A549 (cell line): Measurements from ENCODE around the gene CMIP. TPM values are rescaled to one million over a fixed set of nuclear protein-coding genes. Genes with fewer than 3 reads are reported as not detected.
A peak's percentile ranks its signal among the peaks of the same experiment; 100 is the strongest.

ENCODE experiments used
- ATAC-seq, 2 experiments: fragments of 200-7000 bp in 1 of 2; fragments of >200 bp in 1 of 2; cut with Nextera tagmentation in 1 of 2; cut with Tn5 transposase in 1 of 2; 3 replicates each; pipeline versions ENCODE4 v1.8.0 to v1.9.1; 2018 to 2020; ENCODE audit warnings: mild to moderate bottlenecking in 1 of 2, moderate library complexity in 1 of 2
- CTCF ChIA-PET: fragments of 300-600 bp; sonication (Branson Sonifier 250); formaldehyde crosslinking; extraction: SDS; loops from one replicate; lab custom pipeline; 2021; ENCODE audit warnings: antibody characterized with exemption, inconsistent platforms; lab: Yijun Ruan, JAX
- POLR2A ChIA-PET: fragments of 350-600 bp; formaldehyde crosslinking; extraction: SDS; loops from one replicate; lab custom pipeline; 2021; ENCODE audit warnings: antibody characterized with exemption, inconsistent platforms; lab: Yijun Ruan, JAX
- DNase-seq, 2 experiments: peaks; one replicate each; pipeline versions ENCODE4 v3.0.0 to v3.0.0-alpha.2; 2011 to 2016; ENCODE audit warnings: low read depth in 1 of 2, low spot score in 1 of 2
- FAIRE-seq: peaks from 2 replicates; lab custom pipeline; 2011; peaks lifted over from hg19 to GRCh38; lab: Jason Lieb, UNC
- H3K27ac ChIP-seq, 2 experiments: fragments of >200 bp; sonication (Bioruptor Twin); formaldehyde crosslinking; 3 replicates each; pipeline ENCODE4 v1.5.1; 2016 to 2017
- H3K4me1 ChIP-seq: fragments of >200 bp; sonication (Bioruptor Twin); formaldehyde crosslinking; 3 replicates; pipeline ENCODE4 v1.6.1; 2016
- H3K4me2 ChIP-seq: fragments of >200 bp; sonication (Bioruptor Twin); formaldehyde crosslinking; 3 replicates; pipeline ENCODE4 v1.6.1; 2016
- H3K4me3 ChIP-seq: fragments of >200 bp; sonication (Bioruptor Twin); formaldehyde crosslinking; 3 replicates; pipeline ENCODE4 v1.5.1; 2016
- H3K9me3 ChIP-seq: fragments of >200 bp; sonication (Bioruptor Twin); formaldehyde crosslinking; 3 replicates; pipeline ENCODE4 v1.6.1; 2016
- ATOH8 ChIP-seq: fragments of 250-450 bp; sonication (Bioruptor Pico); IDR thresholded peaks from 2 replicates; pipeline ENCODE4 v1.5.0; 2020; ENCODE audit warnings: low read depth, mild to moderate bottlenecking, moderate library complexity
- CBX8 ChIP-seq: fragments of 200-600 bp; sonication (generic); IDR thresholded peaks from 2 replicates; pipeline ENCODE4 v1.6.1; 2016
- CEBPB ChIP-seq, 2 experiments: fragments of >200 bp in 1 of 2; sonication (Bioruptor Twin) in 1 of 2; formaldehyde crosslinking in 1 of 2; IDR thresholded peaks; 2 replicates each; pipeline ENCODE4 v1.6.1; 2012 to 2016
- EHF ChIP-seq: fragments of 250-450 bp; sonication (Bioruptor Pico); IDR thresholded peaks from 2 replicates; pipeline ENCODE4 v1.5.0; 2020; ENCODE audit warnings: mild to moderate bottlenecking
- EHMT2 ChIP-seq: fragments of 200-600 bp; sonication (generic); IDR thresholded peaks from 2 replicates; pipeline ENCODE4 v1.6.1; 2016; ENCODE audit warnings: antibody characterized with exemption, low read depth, mild to moderate bottlenecking, moderate library complexity
- ELK1 ChIP-seq: fragments of 150-350 bp; IDR thresholded peaks from 2 replicates; pipeline ENCODE4 v1.6.1; 2014; ENCODE audit warnings: low read depth, mild to moderate bottlenecking, low read length
- HDAC2 ChIP-seq: fragments of 200-600 bp; sonication (generic); IDR thresholded peaks from 2 replicates; pipeline ENCODE4 v1.6.1; 2016
- HOXA7 ChIP-seq: fragments of 250-450 bp; sonication (Bioruptor Pico); IDR thresholded peaks from 2 replicates; pipeline ENCODE4 v1.5.0; 2020; ENCODE audit warnings: mild to moderate bottlenecking, moderate library complexity
- MAFK ChIP-seq: fragments of 450-650 bp; IDR thresholded peaks from 2 replicates; pipeline ENCODE4 v1.6.1; 2014; ENCODE audit not compliant: partially characterized antibody
- MYC ChIP-seq: IDR thresholded peaks from 2 replicates; pipeline ENCODE4 v1.6.1; 2012; ENCODE audit warnings: mild to moderate bottlenecking, inconsistent platforms, low read length, improper control_type of control experiment, borderline replicate concordance
- NPAS2 ChIP-seq: fragments of 250-450 bp; sonication (Bioruptor Pico); IDR thresholded peaks from 2 replicates; pipeline ENCODE4 v1.8.0; 2022; ENCODE audit warnings: mild to moderate bottlenecking, moderate library complexity, borderline replicate concordance
- PBX3 ChIP-seq: IDR thresholded peaks from 2 replicates; pipeline ENCODE4 v1.6.1; 2012
- RARB ChIP-seq: fragments of 250-450 bp; sonication (Bioruptor Pico); IDR thresholded peaks from 2 replicates; pipeline ENCODE4 v1.8.0; 2021; ENCODE audit warnings: mild to moderate bottlenecking, moderate library complexity
- RNF2 ChIP-seq: fragments of 200-600 bp; sonication (generic); IDR thresholded peaks from 2 replicates; pipeline ENCODE4 v1.6.1; 2016; ENCODE audit warnings: low read depth, mild to moderate bottlenecking, antibody characterized with exemption, moderate library complexity, borderline replicate concordance
- TP53 ChIP-seq: fragments of 250-450 bp; sonication (Bioruptor Pico); IDR thresholded peaks from 2 replicates; pipeline ENCODE4 v1.5.0; 2021; ENCODE audit warnings: mild to moderate bottlenecking, moderate library complexity
- ZC3H11A ChIP-seq: fragments of 450-650 bp; IDR thresholded peaks from 2 replicates; pipeline ENCODE4 v1.6.1; 2014; ENCODE audit warnings: antibody characterized with exemption, mild to moderate bottlenecking
- ZFP36 ChIP-seq: fragments of 450-650 bp; IDR thresholded peaks from 2 replicates; pipeline ENCODE4 v1.6.1; 2014; ENCODE audit warnings: borderline replicate concordance; ENCODE audit not compliant: partially characterized antibody
- WGBS: methylation state at CpG from one replicate; pipeline ENCODE4 v1.1.6; 2017; ENCODE audit errors: missing lambda C conversion rate; 5-methylcytosine and 5-hydroxymethylcytosine counted together
- polyA plus RNA-seq, 4 experiments: library from polyadenylated mRNA; depleted of rRNA in 3 of 4; stranded (reverse); fragments of >200 nt; fragmentation: RNase III in 1 of 4; extraction: RNeasy Plus Mini Kit Qiagen cat#74134 plus additional on column Dnase treatment in 1 of 4; gene quantifications; 2 replicates in 3 of 4; 3 replicates in 1 of 4; pipeline ENCODE4 v1.2.3, GENCODE V29; 2011 to 2017

CMIP gene
- polyA plus RNA-seq, 2 of the 4 experiments (the other 2 are of a cell fraction): 21.6 to 125 TPM

GRCh38 chr16:81668243-81669097, 223.9 kb downstream of the CMIP start:
- ChIA-PET POLR2A (no interaction called here), CTCF (interaction anchor here (0.6 to 1.5 kb wide), 2 partner anchors 29 to 44 kb away, joined by 3 to 8 read pairs; no protein-coding TSS in a partner anchor)
- no peak for FAIRE-seq

GRCh38 chr16:81669473-81670350, 225.1 kb downstream of the CMIP start:
- TF ChIP-seq CEBPB (IDR thresholded peaks at IDR 0.05): no peak
- no peak for TF ChIP-seq EHF (CRISPR knock-in tag)
- no peak for TF ChIP-seq HDAC2
- no peak for TF ChIP-seq RNF2
- Histone ChIP-seq H3K4me1 (no peaks in the 10 kb centered on the region), H3K4me2 (no peak overlapping the region), H3K9me3 (no peaks in the 10 kb centered on the region), H3K27ac (peak overlapping the region in 1 of 2 experiments; percentile 47; a peak in 2 of 6 replicates), H3K4me3 (no peak overlapping the region)
- FAIRE-seq (no peak), ATAC-seq (no peak), DNase-seq (no peak)
- CTCF ChIA-PET: no interaction called here
- POLR2A ChIA-PET: no interaction called here
- WGBS: 94% methylated on average over 23 of the region's 23 CpGs

More at GRCh38 chr16:81668243-81669097, 223.9 kb downstream of the CMIP start:
- H3K9me3 ChIP-seq: no peaks in the 10 kb centered on the region
- no peak for TF ChIP-seq MYC
- TF ChIP-seq PBX3: no peak
- TF ChIP-seq HOXA7 (CRISPR knock-in tag): no peak
- TF ChIP-seq, all 56 proteins: peak for 0
- ATAC-seq (peak; percentile 28 to 39), DNase-seq (no peak)
- Histone ChIP-seq H3K4me3 (no peak overlapping the region), H3K27ac (peak overlapping the region in 1 of 2 experiments; percentile 43; a peak in 1 of 6 replicates), H3K4me2 (no peak overlapping the region), H3K4me1 (no peaks in the 10 kb centered on the region)
- WGBS: 84% methylated on average over 13 of the region's 23 CpGs

- H3K27ac ChIP-seq: peak overlapping the region in 1 of 2 experiments; percentile 64; a peak in 3 of 6 replicates
- POLR2A ChIA-PET: no interaction called here
- 92% methylated on average over 11 of the region's 14 CpGs for whole genome bisulfite sequencing
- H3K4me2 ChIP-seq: no peak overlapping the region
- TF ChIP-seq MYC: no peak
- no peak for TF ChIP-seq EHF (CRISPR knock-in tag)
- TF ChIP-seq TP53 (CRISPR knock-in tag): no peak
- TF ChIP-seq MAFK: no peak
- TF ChIP-seq ZC3H11A: no peak
- no peak for TF ChIP-seq CBX8
- TF ChIP-seq ELK1: no peak
- TF ChIP-seq EHMT2: no peak
- TF ChIP-seq RARB (CRISPR knock-in tag): no peak
- no peak for TF ChIP-seq NPAS2 (CRISPR knock-in tag)
- TF ChIP-seq ATOH8: no peak
- TF ChIP-seq ZFP36: no peak
- no peak for FAIRE-seq
- CTCF ChIA-PET: no interaction called here
- H3K4me1 ChIP-seq: no peaks in the 10 kb centered on the region
- H3K9me3 ChIP-seq: no peaks in the 10 kb centered on the region
- no peak for ATAC-seq
- H3K4me3 ChIP-seq: no peak overlapping the region
- DNase-seq: no peak
Observed at GRCh38 chr16:81671738-81672597, 227.4 kb downstream of the CMIP start.
